ENCODE results near the gene ENO3. TPM values are rescaled to one million over a fixed set of nuclear protein-coding genes. Genes with fewer than 3 reads are reported as not detected.

The ENO3 gene
- polyA plus RNA-seq, 3 donors = 26.2 to 30.9 (median 28.9) TPM

DNA sequence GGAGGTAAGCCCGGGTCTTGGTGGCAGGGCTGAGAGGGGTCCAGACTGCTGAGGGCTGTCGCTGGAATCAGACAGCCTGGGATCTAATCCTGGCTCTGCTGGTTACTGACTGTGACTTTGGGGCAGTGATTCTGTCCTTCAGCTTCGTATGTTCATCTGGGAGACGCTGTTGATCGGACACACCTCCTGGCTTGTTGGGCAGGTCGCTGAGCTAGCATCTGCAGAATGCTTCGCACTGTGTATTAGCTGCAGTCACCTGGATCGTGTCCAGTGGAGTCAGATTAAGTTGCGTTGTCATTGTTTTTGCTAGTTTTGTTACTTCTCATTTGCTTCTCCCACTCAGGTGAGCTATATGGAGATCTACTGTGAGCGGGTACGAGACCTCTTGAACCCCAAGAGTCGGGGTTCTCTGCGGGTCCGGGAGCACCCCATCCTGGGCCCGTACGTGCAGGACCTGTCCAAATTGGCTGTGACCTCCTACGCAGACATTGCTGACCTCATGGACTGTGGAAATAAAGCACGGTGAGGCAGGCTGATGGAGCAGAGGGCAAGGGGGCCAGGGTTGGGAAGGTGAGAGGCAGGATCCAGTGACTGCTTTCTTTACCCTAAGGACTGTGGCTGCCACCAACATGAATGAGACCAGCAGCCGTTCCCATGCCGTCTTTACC lies 51.3 kb downstream of the ENO3 start:
- no peak for DNase-seq

- no peak for DNase-seq
Observed at GRCh38 chr17:5003214-5003867, 52.4 kb downstream of the ENO3 start.

Other genes starting within 250 kb of the ENO3 start
- gene PELP1, start 247.0 kb upstream of the ENO3 start, polyA plus RNA-seq (ENCODE audit: insufficient read length in 3 of 3) = 10 to 100 TPM; 50.9 to 56.5 (median 51.3) TPM
- 10 to 100 TPM; 32.8 to 36.6 (median 36.5) TPM for gene ARRB2, start 240.5 kb upstream of the ENO3 start, polyA plus RNA-seq (ENCODE audit: insufficient read length in 3 of 3)
- gene MED11, start 219.7 kb upstream of the ENO3 start, polyA plus RNA-seq (ENCODE audit: insufficient read length in 3 of 3) = 10 to 100 TPM; 27.3 to 29.7 (median 27.6) TPM
- gene ZMYND15, start 211.3 kb upstream of the ENO3 start, polyA plus RNA-seq (ENCODE audit: insufficient read length in 3 of 3) = 1 to 10 TPM in 1 of 3 donors, under 1 TPM in 2; 0.37 to 1.0 (median 0.58) TPM
- gene CXCL16, start 211.2 kb upstream of the ENO3 start, polyA plus RNA-seq (ENCODE audit: insufficient read length in 3 of 3) = 10 to 100 TPM; 10.2 to 16.1 (median 14.1) TPM
- gene TM4SF5, start 179.2 kb upstream of the ENO3 start, polyA plus RNA-seq (ENCODE audit: insufficient read length in 3 of 3) = 1 to 10 TPM; 2.4 to 3.7 (median 2.5) TPM
- gene VMO1, start 164.8 kb upstream of the ENO3 start, polyA plus RNA-seq (ENCODE audit: insufficient read length in 3 of 3) = under 1 TPM; 0.39 to 0.74 (median 0.65) TPM
- gene GLTPD2, start 162.2 kb upstream of the ENO3 start, polyA plus RNA-seq (ENCODE audit: insufficient read length in 3 of 3) = 10 to 100 TPM; 10.7 to 14.5 (median 12.5) TPM
- gene PSMB6, start 155.0 kb upstream of the ENO3 start, polyA plus RNA-seq (ENCODE audit: insufficient read length in 3 of 3) = 100 to 1,000 TPM; 130 to 146 (median 145) TPM
- 10 to 100 TPM; 35.1 to 53.7 (median 45.2) TPM for gene PLD2, start 144.0 kb upstream of the ENO3 start, polyA plus RNA-seq (ENCODE audit: insufficient read length in 3 of 3)
- 10 to 100 TPM; 51.2 to 70.4 (median 69.7) TPM for gene MINK1, start 117.8 kb upstream of the ENO3 start, polyA plus RNA-seq (ENCODE audit: insufficient read length in 3 of 3)
- gene C17orf107, start 51.6 kb upstream of the ENO3 start, polyA plus RNA-seq (ENCODE audit: insufficient read length in 3 of 3) = 1 to 10 TPM; 1.6 to 2.1 (median 1.8) TPM
- gene CHRNE, start 48.0 kb upstream of the ENO3 start, polyA plus RNA-seq (ENCODE audit: insufficient read length in 3 of 3) = 1 to 10 TPM; 1.1 to 2.7 (median 1.4) TPM
- gene GP1BA, start 18.8 kb upstream of the ENO3 start, polyA plus RNA-seq (ENCODE audit: insufficient read length in 3 of 3) = 1 to 10 TPM; 2.1 to 2.7 (median 2.6) TPM
- 10 to 100 TPM; 77.1 to 93.9 (median 85.5) TPM for gene SLC25A11, start 11.1 kb upstream of the ENO3 start, polyA plus RNA-seq (ENCODE audit: insufficient read length in 3 of 3)
- 100 to 1,000 TPM; 129 to 146 (median 134) TPM for gene RNF167, start 10.9 kb upstream of the ENO3 start, polyA plus RNA-seq (ENCODE audit: insufficient read length in 3 of 3)
- 100 to 1,000 TPM; 401 to 502 (median 460) TPM for gene PFN1, start 2.6 kb upstream of the ENO3 start, polyA plus RNA-seq (ENCODE audit: insufficient read length in 3 of 3)
- gene SPAG7, start 16.7 kb downstream of the ENO3 start, polyA plus RNA-seq (ENCODE audit: insufficient read length in 3 of 3) = 100 to 1,000 TPM in 1 of 3 donors, 10 to 100 TPM in 2; 99.6 to 111 (median 100.0) TPM
- gene CAMTA2, start 36.6 kb downstream of the ENO3 start, polyA plus RNA-seq (ENCODE audit: insufficient read length in 3 of 3) = 10 to 100 TPM; 25.3 to 35.7 (median 34.8) TPM
- gene INCA1, start 46.4 kb downstream of the ENO3 start, polyA plus RNA-seq (ENCODE audit: insufficient read length in 3 of 3) = 1 to 10 TPM; 6.9 to 9.5 (median 9.3) TPM
- 10 to 100 TPM; 89.4 to 99.7 (median 90.9) TPM for gene KIF1C, start 46.8 kb downstream of the ENO3 start, polyA plus RNA-seq (ENCODE audit: insufficient read length in 3 of 3)
- gene SLC52A1, start 84.3 kb downstream of the ENO3 start, polyA plus RNA-seq (ENCODE audit: insufficient read length in 3 of 3) = under 1 TPM; 0.24 to 0.42 (median 0.41) TPM
- 10 to 100 TPM; 13.7 to 16.9 (median 15.0) TPM for gene ZFP3, start 127.3 kb downstream of the ENO3 start, polyA plus RNA-seq (ENCODE audit: insufficient read length in 3 of 3)
- 10 to 100 TPM; 21.8 to 50.0 (median 24.0) TPM for gene ZNF232, start 160.8 kb downstream of the ENO3 start, polyA plus RNA-seq (ENCODE audit: insufficient read length in 3 of 3)
- gene USP6, start 164.9 kb downstream of the ENO3 start, polyA plus RNA-seq (ENCODE audit: insufficient read length in 3 of 3) = 10 to 100 TPM in 1 of 3 donors, 1 to 10 TPM in 2; 2.5 to 14.7 (median 5.1) TPM
- 10 to 100 TPM; 18.7 to 27.6 (median 26.2) TPM for gene ZNF594, start 240.7 kb downstream of the ENO3 start, polyA plus RNA-seq (ENCODE audit: insufficient read length in 3 of 3)

Data from renal pelvis (tissue), 4 donors.